Measurements from ENCODE around the gene OR4C3. TPM values are rescaled to one million over a fixed set of nuclear protein-coding genes. Genes with fewer than 3 reads are reported as not detected.
"Not testable (repeated sequence)": the region's sequence is repeated elsewhere in the genome, so short reads cannot be mapped to it uniquely, and the experiment has no call there.

Gene OR4C3
- polyA plus RNA-seq (ENCODE audit: insufficient read length in 4 of 4), result not detected

GRCh38 chr11:48324620-48325019, at the start of gene OR4C3:
Gene OR4C3 (plus strand): TSS chr11:48324920. CDS start chr11:48325022, 102 bp downstream.
- DNase-seq (ENCODE audit: low read depth in 4 of 4, low spot score in 3 of 4), result not testable (repeated sequence)

GRCh38 chr11:48305923-48306322, 18.8 kb upstream of the OR4C3 start, which contains the start of gene OR4S1:
Gene OR4S1 (plus strand): TSS chr11:48306223. CDS start chr11:48306223, 0 bp downstream.
- DNase-seq (ENCODE audit: low read depth in 4 of 4, low spot score in 3 of 4), result no peak

- DNase-seq (ENCODE audit: low read depth in 4 of 4, low spot score in 3 of 4), result peak; percentile 2 to 29 (median 10)
These were observed 16.8 kb upstream of the OR4C3 start for GRCh38 chr11:48307760-48308386.

- not testable (repeated sequence) for DNase-seq (ENCODE audit: low read depth in 4 of 4, low spot score in 3 of 4)
These were observed 11.1 kb upstream of the OR4C3 start for GRCh38 chr11:48313590-48313989.

- not testable (repeated sequence) for DNase-seq (ENCODE audit: low read depth in 4 of 4, low spot score in 3 of 4)
These were observed 4.9 kb upstream of the OR4C3 start for GRCh38 chr11:48319813-48320212.

GRCh38 chr11:48341466-48341865, 16.7 kb downstream of the OR4C3 start:
- DNase-seq (ENCODE audit: low read depth in 4 of 4, low spot score in 3 of 4), result no peak

- DNase-seq (ENCODE audit: low read depth in 4 of 4, low spot score in 3 of 4), result not testable (repeated sequence)
These were observed 17.8 kb downstream of the OR4C3 start for GRCh38 chr11:48342505-48342904.

GRCh38 chr11:48346286-48346685, 21.6 kb downstream of the OR4C3 start:
- DNase-seq (ENCODE audit: low read depth in 4 of 4, low spot score in 3 of 4), result not testable (repeated sequence)

GRCh38 chr11:48354013-48354412, 29.3 kb downstream of the OR4C3 start:
- DNase-seq (ENCODE audit: low read depth in 4 of 4, low spot score in 3 of 4), result no peak

- no peak for DNase-seq (ENCODE audit: low read depth in 4 of 4, low spot score in 3 of 4)
These were observed 30.0 kb downstream of the OR4C3 start for GRCh38 chr11:48354677-48355076.

GRCh38 chr11:48361289-48361688, 36.6 kb downstream of the OR4C3 start:
- not testable (repeated sequence) for DNase-seq (ENCODE audit: low read depth in 4 of 4, low spot score in 3 of 4)

- DNase-seq (ENCODE audit: low read depth in 4 of 4, low spot score in 3 of 4), result no peak
These were observed 41.6 kb downstream of the OR4C3 start, which contains the start of gene OR4C5 for GRCh38 chr11:48366365-48366764. Gene OR4C5 (minus strand): TSS chr11:48366465. CDS start chr11:48366465, 0 bp downstream.

Other genes with a start within 250 kb of the OR4C3 start
- not detected for gene OR4B1, start 108.1 kb upstream of the OR4C3 start, polyA plus RNA-seq (ENCODE audit: insufficient read length in 4 of 4)
- gene OR4X2, start 79.8 kb upstream of the OR4C3 start, polyA plus RNA-seq (ENCODE audit: insufficient read length in 4 of 4), result not detected
- not detected for gene OR4X1, start 61.1 kb upstream of the OR4C3 start, polyA plus RNA-seq (ENCODE audit: insufficient read length in 4 of 4)
- gene OR4S1, start 18.7 kb upstream of the OR4C3 start, polyA plus RNA-seq (ENCODE audit: insufficient read length in 4 of 4), result not detected
- gene OR4C5, start 41.5 kb downstream of the OR4C3 start, polyA plus RNA-seq (ENCODE audit: insufficient read length in 4 of 4), result not detected
- not detected for gene OR4A47, start 163.9 kb downstream of the OR4C3 start, polyA plus RNA-seq (ENCODE audit: insufficient read length in 4 of 4)